IMR-90 (cell line): ENCODE data around the gene CUX1.

Experiments used
- BHLHE40 ChIP-seq: fragments of 150-350 bp; IDR thresholded peaks from 2 replicates; pipeline ENCODE4 v1.6.1; 2016; ENCODE audit warnings: mild to moderate bottlenecking, low read depth, low read length
- CEBPB ChIP-seq: IDR thresholded peaks from 2 replicates; pipeline ENCODE4 v1.6.1; 2012; ENCODE audit warnings: low read depth, low read length, improper control_type of control experiment
- CHD1 ChIP-seq: IDR thresholded peaks from 2 replicates; pipeline ENCODE4 v1.6.1; 2012; ENCODE audit warnings: low read depth, low read length, improper control_type of control experiment
- FOS ChIP-seq: fragments of 150-350 bp; IDR thresholded peaks from 2 replicates; pipeline ENCODE4 v1.6.1; 2016; ENCODE audit warnings: low read depth, low read length
- MAZ ChIP-seq: IDR thresholded peaks from 2 replicates; pipeline ENCODE4 v1.6.1; 2012; ENCODE audit warnings: low read depth, mild to moderate bottlenecking, low read length, improper control_type of control experiment, moderate library complexity, borderline replicate concordance
- MXI1 ChIP-seq: IDR thresholded peaks from 2 replicates; pipeline ENCODE4 v1.6.1; 2012; ENCODE audit warnings: low read depth, mild to moderate bottlenecking, low read length, moderate library complexity, borderline replicate concordance
- POLR2A ChIP-seq: IDR thresholded peaks from 2 replicates; pipeline ENCODE4 v1.6.1; 2012; ENCODE audit warnings: mild to moderate bottlenecking, low read depth, low read length
- RAD21 ChIP-seq: IDR thresholded peaks from 2 replicates; pipeline ENCODE4 v1.6.1; 2012; ENCODE audit warnings: low read length, improper control_type of control experiment
- SMC3 ChIP-seq: fragments of 150-350 bp; IDR thresholded peaks from 2 replicates; pipeline ENCODE4 v1.6.1; 2016; ENCODE audit warnings: low read depth, mild to moderate bottlenecking, antibody characterized with exemption, low read length, moderate library complexity
- TF ChIP-seq, protein P1 (sequence below): conservative IDR thresholded peaks from 2 replicates; pipeline ENCODE4 v1.5.1; 2012; ENCODE audit warnings: mild to moderate bottlenecking, low read depth, low read length, improper control_type of control experiment
- TF ChIP-seq, protein P2 (sequence below): fragments of 150-350 bp; IDR thresholded peaks from 2 replicates; pipeline ENCODE4 v1.6.1; 2017; ENCODE audit warnings: mild to moderate bottlenecking, antibody characterized with exemption, low read length, low read depth
- TF ChIP-seq, protein P3 (sequence below): fragments of 150-350 bp; IDR thresholded peaks from 2 replicates; pipeline ENCODE4 v1.6.1; 2016; ENCODE audit warnings: low read depth, mild to moderate bottlenecking, low read length, moderate library complexity, borderline replicate concordance

DNA sequence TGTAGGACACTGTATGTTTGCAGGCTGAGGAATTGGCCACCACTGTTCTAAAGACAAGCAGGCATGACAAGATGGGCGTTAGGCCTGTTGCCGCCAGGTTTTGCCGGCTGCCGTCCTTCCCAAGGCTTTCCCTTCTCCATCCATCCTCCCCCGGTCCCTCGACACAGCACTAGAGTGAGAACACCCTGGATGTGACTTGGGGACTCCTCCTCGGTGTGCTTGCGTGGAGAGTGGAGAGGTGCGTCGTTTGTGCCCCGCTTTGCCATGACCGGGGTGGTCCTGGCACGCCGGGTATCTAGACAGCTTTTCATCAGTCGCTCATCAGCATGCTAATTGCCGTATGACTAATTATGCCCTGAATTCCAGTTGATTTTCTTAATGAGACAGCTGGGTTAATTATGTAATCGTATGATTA is 262.6 kb downstream of the CUX1 start:
- TF ChIP-seq POLR2A (no peak), MAZ (no peak), CEBPB (no peak), SMC3 (no peak), FOS (no peak), RAD21 (no peak), CHD1 (no peak), BHLHE40 (no peak), MXI1 (no peak)
- TF ChIP-seq, protein P1, sequence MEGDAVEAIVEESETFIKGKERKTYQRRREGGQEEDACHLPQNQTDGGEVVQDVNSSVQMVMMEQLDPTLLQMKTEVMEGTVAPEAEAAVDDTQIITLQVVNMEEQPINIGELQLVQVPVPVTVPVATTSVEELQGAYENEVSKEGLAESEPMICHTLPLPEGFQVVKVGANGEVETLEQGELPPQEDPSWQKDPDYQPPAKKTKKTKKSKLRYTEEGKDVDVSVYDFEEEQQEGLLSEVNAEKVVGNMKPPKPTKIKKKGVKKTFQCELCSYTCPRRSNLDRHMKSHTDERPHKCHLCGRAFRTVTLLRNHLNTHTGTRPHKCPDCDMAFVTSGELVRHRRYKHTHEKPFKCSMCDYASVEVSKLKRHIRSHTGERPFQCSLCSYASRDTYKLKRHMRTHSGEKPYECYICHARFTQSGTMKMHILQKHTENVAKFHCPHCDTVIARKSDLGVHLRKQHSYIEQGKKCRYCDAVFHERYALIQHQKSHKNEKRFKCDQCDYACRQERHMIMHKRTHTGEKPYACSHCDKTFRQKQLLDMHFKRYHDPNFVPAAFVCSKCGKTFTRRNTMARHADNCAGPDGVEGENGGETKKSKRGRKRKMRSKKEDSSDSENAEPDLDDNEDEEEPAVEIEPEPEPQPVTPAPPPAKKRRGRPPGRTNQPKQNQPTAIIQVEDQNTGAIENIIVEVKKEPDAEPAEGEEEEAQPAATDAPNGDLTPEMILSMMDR: no peak
- TF ChIP-seq, protein P2, sequence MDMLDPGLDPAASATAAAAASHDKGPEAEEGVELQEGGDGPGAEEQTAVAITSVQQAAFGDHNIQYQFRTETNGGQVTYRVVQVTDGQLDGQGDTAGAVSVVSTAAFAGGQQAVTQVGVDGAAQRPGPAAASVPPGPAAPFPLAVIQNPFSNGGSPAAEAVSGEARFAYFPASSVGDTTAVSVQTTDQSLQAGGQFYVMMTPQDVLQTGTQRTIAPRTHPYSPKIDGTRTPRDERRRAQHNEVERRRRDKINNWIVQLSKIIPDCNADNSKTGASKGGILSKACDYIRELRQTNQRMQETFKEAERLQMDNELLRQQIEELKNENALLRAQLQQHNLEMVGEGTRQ: no peak
- TF ChIP-seq, protein P3, sequence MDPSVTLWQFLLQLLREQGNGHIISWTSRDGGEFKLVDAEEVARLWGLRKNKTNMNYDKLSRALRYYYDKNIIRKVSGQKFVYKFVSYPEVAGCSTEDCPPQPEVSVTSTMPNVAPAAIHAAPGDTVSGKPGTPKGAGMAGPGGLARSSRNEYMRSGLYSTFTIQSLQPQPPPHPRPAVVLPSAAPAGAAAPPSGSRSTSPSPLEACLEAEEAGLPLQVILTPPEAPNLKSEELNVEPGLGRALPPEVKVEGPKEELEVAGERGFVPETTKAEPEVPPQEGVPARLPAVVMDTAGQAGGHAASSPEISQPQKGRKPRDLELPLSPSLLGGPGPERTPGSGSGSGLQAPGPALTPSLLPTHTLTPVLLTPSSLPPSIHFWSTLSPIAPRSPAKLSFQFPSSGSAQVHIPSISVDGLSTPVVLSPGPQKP: no peak
